Adrenal gland (tissue), 12 donors: ENCODE measurements around the gene B4GALT4. TPM values are rescaled to one million over a fixed set of nuclear protein-coding genes. Genes with fewer than 3 reads are reported as not detected.
"Not testable (repeated sequence)": the region's sequence is repeated elsewhere in the genome, so short reads cannot be mapped to it uniquely, and the experiment has no call there.

Experiments
- DNase-seq, 7 donors: peaks; one replicate each; pipeline ENCODE4 v3.0.0-alpha.2; 2019 to 2020
- H3K27ac ChIP-seq, 5 donors: fragments of 200-600 bp; sonication (generic) in 4 of 5; 1 replicate in 3 of 5; 2 replicates in 2 of 5; pipeline versions ENCODE4 v1.5.1 to v1.8.0; 2016 to 2020; ENCODE audit warnings: mild to moderate bottlenecking in 1 of 5
- H3K27me3 ChIP-seq: fragments of 200-600 bp; 2 replicates; pipeline ENCODE4 v1.8.0; 2021
- H3K36me3 ChIP-seq, 2 donors: fragments of 200-600 bp; replicated peaks in 1 of 2; 1 replicate in 1 of 2; 2 replicates in 1 of 2; pipeline versions ENCODE4 v1.5.1 to v1.8.0; 2018 to 2022
- H3K4me1 ChIP-seq, 2 donors: fragments of 200-600 bp; replicated peaks in 1 of 2; 1 replicate in 1 of 2; 2 replicates in 1 of 2; pipeline versions ENCODE4 v1.5.1 to v1.8.0; 2018 to 2021
- H3K4me3 ChIP-seq, 4 donors: fragments of 200-600 bp; sonication (generic) in 3 of 4; one replicate each; pipeline ENCODE4 v1.5.1; 2016 to 2018
- H3K9me3 ChIP-seq, 3 donors: fragments of 200-600 bp; sonication (generic) in 1 of 3; replicated peaks in 1 of 3; 1 replicate in 2 of 3; 2 replicates in 1 of 3; pipeline versions ENCODE4 v1.5.1 to v1.8.0; 2016 to 2021
- POLR2A ChIP-seq, 2 donors: fragments of 450-650 bp; IDR thresholded peaks; one replicate each; pipeline ENCODE4 v1.6.1; 2017; ENCODE audit warnings: antibody characterized with exemption in 2 of 2, mild to moderate bottlenecking in 2 of 2, moderate library complexity in 1 of 2
- WGBS, 4 donors: extraction: QIAGEN DNeasy Blood & Tissue Kit in 2 of 4; methylation state at CpG; one replicate each; pipeline versions ENCODE4 v1.1.5 to v1.1.7; 2013 to 2017; 5-methylcytosine and 5-hydroxymethylcytosine counted together
- intact Hi-C, 2 donors: fragments of 100-400 bp; cut with DNase I; formaldehyde crosslinking; loops; one replicate each; pipeline versions ENCODE4 v1.14.1 to v1.15.0; 2022 to 2023
- polyA plus RNA-seq, 3 donors: library from polyadenylated mRNA; stranded (reverse); fragments of 200-250 nt in 2 of 3; fragments of 350-450 nt in 1 of 3; fragmentation: Illumina TruSeq in 1 of 3; extraction: RNeasy Lipid Tissue Mini Kit (QIAGEN cat#74804) in 1 of 3; gene quantifications; one replicate each; pipeline ENCODE4 v1.2.3, GENCODE V29; 2013 to 2014
- total RNA-seq, 9 donors: library from RNA; depleted of rRNA in 4 of 9; stranded (reverse); fragments of >200 nt in 4 of 9; fragments of 120-200 nt in 1 of 9; fragmentation: NEBNext Ultra II Directional in 1 of 9; extraction: Animal tissue kit (Norgen Biotek cat#: 25700) in 1 of 9; gene quantifications; one replicate each; pipeline versions ENCODE4 v1.1.0 to v1.2.4, GENCODE V29; 2013 to 2023
- TF ChIP-seq, protein P1 (sequence below), 6 experiments: fragments of 450-650 bp in 4 of 6; fragments of 200-600 bp in 2 of 6; sonication (generic) in 1 of 6; IDR thresholded peaks; 1 replicate in 5 of 6; 2 replicates in 1 of 6; pipeline versions ENCODE4 v1.5.1 to v1.8.0; 2016 to 2021; ENCODE audit warnings: antibody characterized with exemption in 6 of 6, mild to moderate bottlenecking in 2 of 6, moderate library complexity in 1 of 6
- donor health status: healthy with polysubstance abuse.
- donor health status: Bipolar disorder and iron deficiency.
- donor health status: DM: yes; HTN: yes; CAD: no.
- donor health status: DM: no; HTN: no; CAD: no.
- donor health status: DM: no; HTN: no; CAD: no.
- donor health status: DM: yes; HTN: yes; CAD: no.

The B4GALT4 gene
- total and polyA plus RNA-seq, 12 donors: 10.3 to 23.1 (median 16.0) TPM

DNA sequence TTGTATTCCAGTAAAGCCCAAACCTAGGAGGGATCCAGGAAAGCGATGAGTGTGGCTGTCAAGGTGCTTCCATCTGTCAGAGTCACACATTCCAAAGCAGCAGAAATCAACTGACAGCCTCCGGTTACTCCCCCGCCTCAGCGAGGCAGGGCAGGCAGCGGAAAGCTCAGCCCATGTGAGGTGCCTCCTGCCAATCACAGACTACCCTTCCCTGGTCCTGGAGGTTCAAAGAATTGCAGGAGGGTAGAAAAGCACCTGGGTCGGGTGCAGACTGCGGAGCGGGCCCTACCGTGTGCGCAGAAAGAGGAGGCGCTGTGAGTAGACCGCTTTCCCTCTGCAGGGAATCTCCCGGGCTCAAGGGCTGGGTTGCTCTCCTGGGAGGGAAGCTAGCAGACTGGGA is 67.4 kb downstream of the B4GALT4 start, which contains the start of gene UPK1B:
UPK1B (plus strand) TSS at position 274 of the 400 bp plus-strand sequence. CDS start 13,144 bp downstream, outside the sequence.
- Histone ChIP-seq H3K4me3 (no peak within 1 kb of the TSS), H3K9me3 (no peaks in the 10 kb centered on the region), H3K27me3 (no peaks in the 10 kb centered on the region), H3K27ac (no peak within 1 kb of the TSS), H3K36me3 (no peaks in the 10 kb centered on the region), H3K4me1 (no peaks in the 10 kb centered on the region)
- DNase-seq: no peak
- 33 to 41% (median 37%) methylated on average over 12 to 13 of the region's 13 CpGs for WGBS, 4 donors
- TF ChIP-seq, protein P1, sequence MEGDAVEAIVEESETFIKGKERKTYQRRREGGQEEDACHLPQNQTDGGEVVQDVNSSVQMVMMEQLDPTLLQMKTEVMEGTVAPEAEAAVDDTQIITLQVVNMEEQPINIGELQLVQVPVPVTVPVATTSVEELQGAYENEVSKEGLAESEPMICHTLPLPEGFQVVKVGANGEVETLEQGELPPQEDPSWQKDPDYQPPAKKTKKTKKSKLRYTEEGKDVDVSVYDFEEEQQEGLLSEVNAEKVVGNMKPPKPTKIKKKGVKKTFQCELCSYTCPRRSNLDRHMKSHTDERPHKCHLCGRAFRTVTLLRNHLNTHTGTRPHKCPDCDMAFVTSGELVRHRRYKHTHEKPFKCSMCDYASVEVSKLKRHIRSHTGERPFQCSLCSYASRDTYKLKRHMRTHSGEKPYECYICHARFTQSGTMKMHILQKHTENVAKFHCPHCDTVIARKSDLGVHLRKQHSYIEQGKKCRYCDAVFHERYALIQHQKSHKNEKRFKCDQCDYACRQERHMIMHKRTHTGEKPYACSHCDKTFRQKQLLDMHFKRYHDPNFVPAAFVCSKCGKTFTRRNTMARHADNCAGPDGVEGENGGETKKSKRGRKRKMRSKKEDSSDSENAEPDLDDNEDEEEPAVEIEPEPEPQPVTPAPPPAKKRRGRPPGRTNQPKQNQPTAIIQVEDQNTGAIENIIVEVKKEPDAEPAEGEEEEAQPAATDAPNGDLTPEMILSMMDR (IDR thresholded peaks at IDR 0.05): no peak
- no peak for TF ChIP-seq POLR2A (IDR thresholded peaks at IDR 0.05)
- intact Hi-C loops: no loop called here

DNA sequence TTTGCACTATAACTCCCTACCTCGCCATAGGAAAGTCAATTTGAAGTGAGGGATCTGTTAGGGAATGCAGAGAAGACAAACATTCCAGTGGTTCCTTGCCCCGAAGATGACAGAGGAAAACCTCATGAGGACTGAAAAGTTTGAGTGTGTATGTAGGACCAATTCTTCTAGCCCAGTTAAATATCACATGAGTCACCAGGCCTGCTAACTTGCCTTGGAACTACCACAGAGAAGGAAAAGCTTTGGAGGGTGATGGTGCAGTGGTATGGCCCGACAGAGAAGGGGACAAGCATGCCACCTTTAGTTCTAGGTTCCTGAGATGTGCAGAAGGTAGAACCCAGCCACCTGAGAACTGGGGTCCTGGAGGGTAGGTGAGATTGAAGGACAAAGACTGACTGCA is 69.9 kb downstream of the B4GALT4 start:
- no peaks in the 10 kb centered on the region for H3K27me3 ChIP-seq
- 62 to 85% (median 76%) methylated on average over 3 of the region's 3 CpGs for WGBS, 4 donors
- TF ChIP-seq POLR2A (IDR thresholded peaks at IDR 0.05): no peak
- H3K4me3 ChIP-seq: no peak overlapping the region
- H3K36me3 ChIP-seq: no peaks in the 10 kb centered on the region
- intact Hi-C loops: no loop called here
- no peaks in the 10 kb centered on the region for H3K9me3 ChIP-seq
- DNase-seq: no peak
- H3K4me1 ChIP-seq: no peaks in the 10 kb centered on the region
- H3K27ac ChIP-seq: no peak overlapping the region

DNA sequence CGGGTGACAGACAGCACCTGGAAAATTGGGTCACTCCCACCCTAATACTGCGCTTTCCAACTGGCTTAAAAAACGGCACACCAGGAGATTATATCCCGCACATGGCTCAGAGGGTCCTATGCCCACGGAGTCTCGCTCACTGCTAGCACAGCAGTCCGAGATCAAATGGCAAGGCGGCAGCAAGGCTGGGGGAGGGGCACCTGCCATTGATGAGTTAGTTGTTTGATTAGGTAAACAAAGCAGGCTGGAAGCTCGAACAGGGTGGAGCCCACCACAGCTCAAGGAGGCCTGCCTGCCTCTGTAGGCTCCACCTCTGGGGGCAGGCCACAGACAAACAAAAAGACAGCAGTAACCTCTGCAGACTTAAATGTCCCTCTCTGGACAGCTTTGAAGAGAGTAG is 75.9 kb downstream of the B4GALT4 start:
- H3K4me3 ChIP-seq, H3K27me3 ChIP-seq, H3K9me3 ChIP-seq, intact Hi-C loops, H3K36me3 ChIP-seq, H3K4me1 ChIP-seq, DNase-seq, H3K27ac ChIP-seq: not testable (repeated sequence)
- 72 to 83% (median 78%) methylated on average over 9 of the region's 9 CpGs for WGBS, 4 donors

Other genes with a start within 250 kb of the B4GALT4 start
- gene IGSF11, start 206.0 kb downstream of the B4GALT4 start, total RNA-seq: 10 to 100 TPM; 12.0 to 31.3 (median 22.5) TPM
- 10 to 100 TPM in 1 of 3 donors, 1 to 10 TPM in 2; 4.1 to 12.8 (median 4.3) TPM for gene IGSF11, start 206.0 kb downstream of the B4GALT4 start, polyA plus RNA-seq
- gene TEX55, start 94.7 kb downstream of the B4GALT4 start, total RNA-seq: not detected
- not detected for gene TEX55, start 94.7 kb downstream of the B4GALT4 start, polyA plus RNA-seq
- not detected for gene UPK1B, start 67.3 kb downstream of the B4GALT4 start, total RNA-seq
- under 1 TPM in 1 of 3 donors, not detected in 2; 0.24 TPM for gene UPK1B, start 67.3 kb downstream of the B4GALT4 start, polyA plus RNA-seq
- gene ARHGAP31, start 53.5 kb upstream of the B4GALT4 start, total RNA-seq: 10 to 100 TPM in 5 of 9 donors, 1 to 10 TPM in 4; 4.0 to 21.8 (median 11.4) TPM
- gene ARHGAP31, start 53.5 kb upstream of the B4GALT4 start, polyA plus RNA-seq: 1 to 10 TPM; 2.9 to 4.6 (median 4.3) TPM
- gene TMEM39A, start 222.7 kb upstream of the B4GALT4 start, total RNA-seq: 10 to 100 TPM; 31.3 to 70.5 (median 37.0) TPM
- 10 to 100 TPM; 10.4 to 40.4 (median 16.2) TPM for gene TMEM39A, start 222.7 kb upstream of the B4GALT4 start, polyA plus RNA-seq
- gene POGLUT1, start 228.1 kb upstream of the B4GALT4 start, total RNA-seq: 10 to 100 TPM; 14.6 to 30.9 (median 18.5) TPM
- gene POGLUT1, start 228.1 kb upstream of the B4GALT4 start, polyA plus RNA-seq: 10 to 100 TPM; 12.7 to 24.8 (median 13.8) TPM